HG02763 (cell line): ENCODE results near the gene TMEM164.
"Not testable (repeated sequence)": the region's sequence is repeated elsewhere in the genome, so short reads cannot be mapped to it uniquely, and the experiment has no call there.

Experiments used
- ATAC-seq: cut with Tn5 transposase; IDR thresholded peaks from one replicate; pipeline ENCODE4 v1.9.1; 2021; ENCODE audit warnings: mild to moderate bottlenecking, moderate library complexity; ENCODE audit not compliant: unreplicated experiment

Gene TMEM164

GRCh38 chrX:110123331-110123782 is 120.4 kb downstream of the TMEM164 start:
- ATAC-seq = no peak

GRCh38 chrX:110125446-110126162 is 122.7 kb downstream of the TMEM164 start:
- ATAC-seq = no peak

GRCh38 chrX:110131031-110131430 is 128.1 kb downstream of the TMEM164 start:
- ATAC-seq = no peak

DNA sequence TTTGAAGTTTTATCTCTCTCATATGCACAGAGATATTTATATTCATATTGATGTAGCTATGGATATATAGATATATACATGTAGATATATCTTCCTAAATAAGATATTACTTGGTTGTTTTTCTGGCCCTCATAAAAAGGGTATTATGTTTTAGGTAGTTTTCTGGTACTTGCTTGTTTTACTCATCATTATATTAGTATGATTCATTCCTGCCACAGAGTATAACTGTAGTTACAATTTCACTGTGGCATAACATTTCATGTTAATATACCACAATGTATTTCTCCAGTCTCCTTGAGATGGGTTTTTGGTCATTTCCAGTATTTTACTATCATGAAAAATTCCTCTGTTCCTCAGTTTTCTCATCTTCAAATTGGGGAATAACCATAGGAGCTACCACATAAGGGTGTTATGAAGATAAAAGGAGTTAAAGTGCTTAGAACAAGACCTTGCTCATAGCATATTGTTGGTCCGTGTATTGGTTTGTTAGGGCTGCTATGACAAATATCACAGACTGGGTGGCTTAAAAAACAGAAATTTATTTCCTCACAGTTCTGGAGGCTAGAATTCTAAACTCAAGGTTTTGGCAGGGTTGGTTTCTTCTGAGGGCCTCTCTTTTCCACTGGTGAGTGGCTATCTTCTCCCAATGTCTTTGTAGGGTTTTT is 129.7 kb downstream of the TMEM164 start:
- no peak for ATAC-seq

DNA sequence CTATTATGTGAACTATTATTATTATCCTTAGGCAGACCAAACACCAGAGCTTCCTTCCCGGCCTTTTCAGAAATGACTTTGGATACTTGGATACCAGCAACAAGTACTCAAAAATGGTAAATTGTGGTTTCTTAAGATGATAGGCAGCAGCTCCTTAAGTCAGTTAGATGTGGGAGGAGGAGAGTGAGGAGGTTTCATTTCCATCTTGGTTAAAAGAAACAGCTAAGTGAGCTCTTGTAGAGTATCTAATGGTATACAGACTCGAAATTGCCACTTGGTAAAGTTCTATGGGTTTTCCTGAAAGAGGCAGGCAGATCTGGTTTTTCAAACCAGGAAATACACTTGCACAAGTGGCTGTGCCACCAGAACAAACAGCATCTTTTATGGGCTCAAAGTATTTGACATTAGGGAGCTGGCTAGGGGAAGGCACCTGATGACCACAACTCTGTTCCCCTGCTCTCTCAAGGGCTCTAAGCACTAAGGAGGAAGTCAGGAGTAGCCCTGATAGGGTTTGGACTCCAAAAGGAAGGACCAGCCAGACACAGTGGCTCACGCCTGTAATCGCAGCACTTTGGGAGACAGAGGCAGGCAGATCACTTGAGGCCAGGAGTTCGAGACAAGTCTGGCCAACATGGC is 130.9 kb downstream of the TMEM164 start:
- ATAC-seq = no peak

DNA sequence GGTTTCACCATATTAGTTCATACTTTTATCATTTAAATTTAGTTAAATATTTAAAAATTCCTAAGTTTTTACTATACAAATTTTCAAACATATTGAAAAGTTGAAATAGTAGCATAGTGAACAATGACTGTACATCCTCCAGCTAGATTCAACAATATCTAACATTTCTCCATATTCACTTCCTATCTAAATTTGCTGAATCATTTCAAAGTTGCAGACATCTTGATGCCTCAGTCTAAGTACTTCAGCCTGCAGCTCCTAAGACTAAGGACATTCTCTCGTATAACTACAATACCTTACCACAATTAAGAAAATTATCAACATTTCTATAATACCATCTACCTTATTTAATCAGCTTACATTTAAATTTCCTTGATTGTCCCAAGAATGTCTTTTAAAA is 132.7 kb downstream of the TMEM164 start:
- no peak for ATAC-seq

GRCh38 chrX:110136136-110136535 is 133.2 kb downstream of the TMEM164 start:
- no peak for ATAC-seq

GRCh38 chrX:110138557-110138956 is 135.6 kb downstream of the TMEM164 start:
- ATAC-seq = no peak

DNA sequence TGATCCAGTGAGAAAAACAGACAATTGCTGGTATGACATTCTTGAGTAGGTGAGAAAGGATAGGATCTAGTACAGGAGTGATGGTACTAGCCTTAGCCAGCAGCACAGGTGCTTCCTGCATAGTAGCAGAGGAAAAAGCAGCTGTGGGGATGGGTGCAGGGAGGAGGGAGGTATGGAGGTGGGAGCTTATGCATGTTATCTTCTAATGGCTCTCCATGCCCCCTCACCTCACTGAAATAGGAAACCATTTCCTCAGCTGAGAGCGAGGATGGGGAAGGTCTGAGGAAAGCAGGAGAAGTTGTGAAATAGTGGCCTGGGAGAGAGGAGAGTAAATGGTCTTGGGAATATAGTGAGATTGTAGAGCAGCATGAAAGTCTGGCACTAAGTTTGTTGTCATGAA is 136.3 kb downstream of the TMEM164 start:
- no peak for ATAC-seq

DNA sequence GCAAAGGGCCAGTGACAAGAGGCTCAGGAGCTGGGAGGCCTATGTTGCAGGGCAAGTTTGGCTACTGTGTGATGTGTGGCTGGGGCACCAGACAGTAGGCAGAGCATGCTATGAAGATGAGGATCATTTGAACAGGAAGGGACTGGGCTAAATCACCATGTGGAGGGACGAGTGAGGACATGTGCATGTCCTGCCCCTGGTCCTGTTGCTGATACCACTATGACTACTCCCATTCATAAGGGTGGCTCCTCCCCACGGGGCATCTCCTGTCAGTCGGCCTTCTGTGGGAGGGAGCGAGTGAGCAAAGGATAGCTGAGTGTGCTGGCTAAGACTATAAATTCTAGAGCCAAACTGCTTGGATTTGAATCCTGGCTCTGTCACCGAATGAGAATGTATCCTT is 139.2 kb downstream of the TMEM164 start:
- no peak for ATAC-seq

GRCh38 chrX:110143454-110144210 is 140.7 kb downstream of the TMEM164 start:
- no peak for ATAC-seq

GRCh38 chrX:110145311-110145710 is 142.4 kb downstream of the TMEM164 start:
- ATAC-seq = no peak

DNA sequence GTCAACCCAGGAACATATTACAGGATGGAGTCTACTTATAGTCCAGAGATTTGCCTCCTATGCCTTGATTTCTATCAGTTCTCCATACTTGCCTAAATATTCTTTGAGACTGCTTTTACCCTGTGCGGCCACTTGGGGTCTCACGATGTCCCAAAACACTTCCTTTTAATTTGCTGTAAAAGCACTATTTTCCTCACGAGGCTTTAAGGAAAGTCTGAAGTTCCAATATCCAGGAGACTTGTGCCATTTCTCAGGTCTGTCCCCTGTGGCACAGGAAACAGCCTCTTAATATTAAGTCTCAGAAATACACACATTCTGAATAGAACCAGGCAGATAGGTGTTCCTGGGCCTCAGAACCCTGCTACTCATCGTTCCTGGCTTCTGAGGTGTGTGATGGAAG is 142.9 kb downstream of the TMEM164 start:
- ATAC-seq = peak; percentile 59

DNA sequence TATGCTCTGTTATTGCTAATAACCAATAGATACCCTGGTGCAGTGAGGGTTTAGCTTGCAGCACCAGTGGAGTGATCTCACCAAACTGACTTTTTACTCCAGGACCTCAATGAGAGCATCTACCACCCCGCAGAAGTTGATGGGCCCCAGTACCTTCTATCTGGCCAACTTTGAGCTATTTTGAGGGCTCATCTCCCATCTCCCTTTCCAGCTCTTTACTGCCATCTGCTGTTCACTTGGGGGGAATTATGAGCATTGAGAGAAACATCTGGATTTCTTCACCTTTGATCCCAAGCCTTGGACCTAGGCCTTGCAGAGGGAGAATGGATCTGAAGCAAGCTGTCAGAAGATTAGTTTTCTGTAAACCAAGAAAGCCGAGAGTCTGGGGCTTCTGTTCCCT is 143.6 kb downstream of the TMEM164 start:
- no peak for ATAC-seq

GRCh38 chrX:110153244-110153643 is 150.3 kb downstream of the TMEM164 start:
- ATAC-seq = no peak

- no peak for ATAC-seq
These were observed 151.0 kb downstream of the TMEM164 start for GRCh38 chrX:110153896-110154295.

DNA sequence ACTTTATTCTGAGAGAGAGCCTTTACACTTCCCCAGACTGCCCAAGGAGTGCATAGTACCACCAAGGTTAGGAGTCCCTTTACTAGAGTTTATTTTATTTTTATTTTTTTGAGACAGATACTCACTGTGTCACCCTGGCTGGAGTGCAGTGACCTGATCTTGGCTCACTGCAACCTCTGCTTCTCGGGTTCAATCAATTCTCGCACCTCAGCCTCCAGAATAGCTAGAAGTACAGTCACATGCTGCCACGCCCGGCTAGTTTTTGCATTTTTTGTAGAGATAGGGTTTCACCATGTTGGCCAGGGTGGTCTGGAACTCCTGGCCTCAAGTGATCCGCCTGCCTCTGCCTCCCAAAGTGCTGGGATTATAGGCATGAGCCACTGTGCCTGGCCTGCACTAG is 151.4 kb downstream of the TMEM164 start:
- ATAC-seq = not testable (repeated sequence)

GRCh38 chrX:110155759-110156158 is 152.8 kb downstream of the TMEM164 start:
- no peak for ATAC-seq

GRCh38 chrX:110156167-110156754 is 153.3 kb downstream of the TMEM164 start:
- no peak for ATAC-seq

DNA sequence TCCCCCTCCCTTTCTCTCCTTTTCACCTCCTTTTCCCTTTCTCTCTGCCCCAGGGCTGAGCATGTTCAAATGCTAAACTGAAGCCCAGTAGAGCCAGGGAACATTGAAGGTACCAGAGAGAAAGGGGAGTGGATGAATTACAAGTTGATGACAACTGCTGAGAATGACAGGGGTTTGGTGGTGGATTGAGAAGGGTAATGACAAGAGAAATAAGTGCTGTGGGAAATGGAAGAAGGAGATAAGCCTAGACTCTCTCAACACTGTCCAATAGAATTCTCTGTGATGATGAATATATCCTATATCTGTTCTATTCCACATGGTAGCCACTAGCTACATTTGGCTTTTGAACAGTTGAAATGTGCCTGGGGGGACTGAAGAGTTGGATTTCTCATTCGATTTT is 154.5 kb downstream of the TMEM164 start:
- ATAC-seq = no peak

- ATAC-seq = no peak
These were observed 156.3 kb downstream of the TMEM164 start for GRCh38 chrX:110159235-110159634.
